C4-2B (cell line): ENCODE measurements around the gene HLA-B.

Experiments
- H3K27ac ChIP-seq: fragments of 450-650 bp; 2 replicates; pipeline ENCODE4 v1.5.1; 2017
- ZFX ChIP-seq: fragments of 450-650 bp; IDR thresholded peaks from 2 replicates; pipeline ENCODE4 v1.6.1; 2017
- TF ChIP-seq, protein P1 (sequence below): fragments of 450-650 bp; conservative IDR thresholded peaks from 2 replicates; pipeline ENCODE4 v1.5.1; 2017; ENCODE audit warnings: mild to moderate bottlenecking

The HLA-B gene

DNA sequence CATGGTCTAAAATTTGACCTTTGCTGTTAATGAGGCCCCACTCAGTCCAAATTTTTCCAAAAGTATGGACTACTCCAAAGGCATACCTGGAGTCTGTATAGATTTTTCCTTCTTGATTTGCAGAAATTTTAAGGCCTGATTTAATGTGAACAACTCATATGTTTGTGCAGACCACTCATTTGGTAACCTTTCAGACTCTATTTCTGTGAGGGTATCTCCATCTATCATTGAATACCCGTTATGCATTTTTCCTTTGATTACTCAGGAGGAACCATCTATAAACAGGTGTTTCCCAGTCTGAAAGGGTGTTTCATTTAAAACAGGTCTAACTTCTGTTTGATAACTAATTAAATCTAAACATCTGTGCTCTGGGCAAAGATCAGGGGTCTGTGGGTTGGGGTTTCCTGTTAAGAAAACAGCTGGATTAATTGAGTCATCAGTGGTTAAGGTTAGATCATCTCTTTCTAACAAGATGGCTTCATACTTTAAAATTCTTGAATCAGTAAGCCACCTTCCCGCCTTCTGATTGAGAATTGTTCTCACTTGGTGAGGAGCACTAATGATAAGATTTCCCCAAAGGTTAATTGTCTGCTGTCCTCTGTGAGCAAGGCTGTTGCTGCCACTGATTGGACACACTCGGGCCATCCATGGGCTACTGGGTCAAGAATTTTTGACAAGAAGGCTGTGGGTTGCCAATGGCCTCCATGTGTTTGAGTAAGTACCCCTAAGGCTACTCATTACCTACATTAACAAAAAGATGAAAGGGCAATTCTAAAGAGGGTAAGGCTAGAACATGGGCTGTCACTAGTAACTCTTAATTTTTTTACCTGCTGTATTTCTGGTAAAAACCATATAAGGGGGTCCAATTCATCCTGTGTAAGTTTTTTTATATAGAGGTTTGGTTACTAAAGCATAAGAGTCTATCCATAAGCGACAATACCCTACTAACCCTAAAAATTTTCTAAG is 24.1 kb downstream of the HLA-B start:
- TF ChIP-seq ZFX, result no peak
- TF ChIP-seq, protein P1, sequence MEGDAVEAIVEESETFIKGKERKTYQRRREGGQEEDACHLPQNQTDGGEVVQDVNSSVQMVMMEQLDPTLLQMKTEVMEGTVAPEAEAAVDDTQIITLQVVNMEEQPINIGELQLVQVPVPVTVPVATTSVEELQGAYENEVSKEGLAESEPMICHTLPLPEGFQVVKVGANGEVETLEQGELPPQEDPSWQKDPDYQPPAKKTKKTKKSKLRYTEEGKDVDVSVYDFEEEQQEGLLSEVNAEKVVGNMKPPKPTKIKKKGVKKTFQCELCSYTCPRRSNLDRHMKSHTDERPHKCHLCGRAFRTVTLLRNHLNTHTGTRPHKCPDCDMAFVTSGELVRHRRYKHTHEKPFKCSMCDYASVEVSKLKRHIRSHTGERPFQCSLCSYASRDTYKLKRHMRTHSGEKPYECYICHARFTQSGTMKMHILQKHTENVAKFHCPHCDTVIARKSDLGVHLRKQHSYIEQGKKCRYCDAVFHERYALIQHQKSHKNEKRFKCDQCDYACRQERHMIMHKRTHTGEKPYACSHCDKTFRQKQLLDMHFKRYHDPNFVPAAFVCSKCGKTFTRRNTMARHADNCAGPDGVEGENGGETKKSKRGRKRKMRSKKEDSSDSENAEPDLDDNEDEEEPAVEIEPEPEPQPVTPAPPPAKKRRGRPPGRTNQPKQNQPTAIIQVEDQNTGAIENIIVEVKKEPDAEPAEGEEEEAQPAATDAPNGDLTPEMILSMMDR, result no peak
- H3K27ac ChIP-seq, result no peak overlapping the region

DNA sequence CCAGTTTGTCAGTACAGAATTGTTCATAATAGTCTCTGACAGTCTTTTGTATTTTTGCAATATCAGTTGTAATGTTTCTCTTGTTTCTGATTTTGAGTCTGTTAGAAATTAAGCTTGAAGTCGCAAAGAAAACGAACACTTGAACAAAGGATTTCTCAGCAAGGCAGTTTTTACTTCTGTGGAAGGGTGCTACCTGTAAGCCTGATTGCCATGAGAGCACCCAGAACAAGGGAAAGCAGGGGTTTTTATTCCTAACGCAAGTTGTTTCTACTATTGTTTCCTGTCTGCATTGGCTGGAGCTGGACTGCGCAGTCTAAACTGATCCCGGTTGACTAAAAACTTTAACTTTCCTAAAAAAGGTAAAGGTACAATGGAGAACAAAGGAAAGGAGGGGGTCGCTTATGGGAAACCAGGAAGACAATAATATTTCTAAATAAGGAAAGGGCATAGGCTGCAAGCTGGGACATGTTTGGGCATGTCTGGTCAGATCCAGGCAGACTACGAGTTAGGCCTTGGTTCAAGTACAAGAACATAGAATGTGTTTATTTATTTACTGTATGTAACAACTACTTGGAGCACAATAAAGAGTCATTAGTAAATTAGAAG is 28.5 kb downstream of the HLA-B start:
- TF ChIP-seq, protein P1, result no peak
- TF ChIP-seq ZFX, result no peak
- H3K27ac ChIP-seq, result no peak overlapping the region

DNA sequence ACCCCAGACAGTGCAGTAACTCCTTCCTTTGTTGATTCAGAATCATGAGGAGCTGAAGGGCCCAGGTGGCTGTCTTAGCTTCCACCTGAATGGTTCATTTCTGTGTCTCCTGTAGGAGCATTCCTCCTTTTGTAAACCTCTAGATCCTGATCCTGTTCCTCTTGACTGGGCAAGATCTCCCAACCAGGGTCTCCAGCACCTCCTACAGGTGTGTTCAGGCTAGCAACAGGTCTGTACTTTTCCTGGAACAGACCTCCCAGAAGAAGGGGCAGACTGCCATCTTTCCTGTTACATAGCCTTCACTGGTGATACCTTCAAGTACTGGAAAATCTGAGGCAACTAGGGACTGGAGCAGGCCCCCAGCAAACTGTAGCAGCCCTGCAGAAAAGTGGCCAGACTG is 35.2 kb downstream of the HLA-B start:
- no peak overlapping the region for H3K27ac ChIP-seq
- TF ChIP-seq, protein P1, result no peak
- no peak for TF ChIP-seq ZFX

DNA sequence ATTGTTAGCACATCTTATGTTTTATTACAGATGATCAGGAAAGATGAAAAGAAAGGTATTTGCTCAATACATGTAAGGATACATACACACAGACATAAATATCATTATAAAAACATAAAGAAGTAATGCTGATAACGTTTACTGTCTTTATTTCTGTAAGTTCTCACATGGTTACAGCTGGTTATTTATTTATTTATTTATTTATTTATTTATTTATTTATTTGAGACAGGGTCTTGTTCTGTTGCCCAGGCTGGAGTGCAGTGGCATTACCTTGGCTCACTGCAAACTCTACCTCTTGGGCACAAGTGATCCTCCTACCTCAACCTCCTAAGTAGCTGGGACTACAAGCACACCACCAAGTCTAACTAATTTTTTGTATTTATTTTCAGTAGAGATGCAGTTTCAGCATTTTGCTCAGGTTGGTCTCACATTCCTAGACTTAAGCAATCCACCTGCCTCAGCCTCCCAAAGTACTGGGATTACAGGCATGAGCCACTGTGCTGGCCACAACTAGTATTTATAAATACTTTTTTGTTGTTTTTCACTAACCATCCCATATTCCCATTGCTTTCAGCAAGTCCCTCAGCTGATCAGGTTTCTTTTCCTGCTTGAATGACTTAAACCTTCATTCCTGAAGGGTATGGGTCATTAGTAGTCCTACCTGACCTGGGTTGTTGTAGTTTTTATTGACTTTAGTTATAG is 35.8 kb downstream of the HLA-B start:
- no peak overlapping the region for H3K27ac ChIP-seq
- TF ChIP-seq, protein P1, result no peak
- TF ChIP-seq ZFX, result no peak

DNA sequence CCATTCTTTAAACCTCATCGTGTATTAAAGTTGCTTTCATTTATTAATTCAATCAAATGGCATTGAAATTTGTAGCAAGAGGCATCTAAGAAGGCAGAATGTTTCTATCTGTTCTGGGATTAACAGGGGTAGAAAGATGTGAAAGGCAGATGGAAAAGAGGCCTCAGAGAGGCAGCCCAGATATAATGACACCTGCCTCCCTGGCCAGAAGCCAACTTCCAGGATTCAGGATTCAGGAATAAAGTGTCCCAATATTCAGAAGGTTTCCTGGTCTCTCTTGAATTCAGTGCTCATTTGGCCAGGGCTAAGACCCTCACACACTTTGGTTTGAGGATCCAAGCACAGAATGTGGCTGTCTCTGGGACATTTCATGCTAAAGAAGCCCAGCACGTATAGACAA is 39.9 kb downstream of the HLA-B start:
- TF ChIP-seq ZFX, result no peak
- TF ChIP-seq, protein P1, result no peak

DNA sequence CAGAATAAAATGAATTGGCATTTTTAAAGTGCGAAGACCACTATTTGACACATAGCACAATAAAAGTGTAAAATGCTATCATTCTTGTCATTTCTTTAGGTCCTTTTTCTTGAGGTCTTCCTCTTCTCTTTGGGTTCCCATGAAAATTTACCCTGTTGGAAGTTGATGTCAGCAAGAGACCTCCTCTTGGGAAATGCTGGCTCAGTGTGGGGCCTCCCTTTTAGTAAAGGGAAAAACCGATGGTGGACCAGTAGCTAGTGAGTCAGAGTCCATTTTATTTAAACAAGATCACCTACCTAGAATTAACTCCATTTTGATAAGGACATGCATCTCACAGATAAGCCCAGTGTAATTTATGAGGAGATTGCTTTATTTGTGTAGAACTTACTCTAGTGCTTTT is 47.3 kb downstream of the HLA-B start:
- TF ChIP-seq, protein P1, result no peak
- no peak for TF ChIP-seq ZFX
- no peak overlapping the region for H3K27ac ChIP-seq

More for the DNA sequence above, 39.9 kb downstream of the HLA-B start:
- no peak overlapping the region for H3K27ac ChIP-seq

DNA sequence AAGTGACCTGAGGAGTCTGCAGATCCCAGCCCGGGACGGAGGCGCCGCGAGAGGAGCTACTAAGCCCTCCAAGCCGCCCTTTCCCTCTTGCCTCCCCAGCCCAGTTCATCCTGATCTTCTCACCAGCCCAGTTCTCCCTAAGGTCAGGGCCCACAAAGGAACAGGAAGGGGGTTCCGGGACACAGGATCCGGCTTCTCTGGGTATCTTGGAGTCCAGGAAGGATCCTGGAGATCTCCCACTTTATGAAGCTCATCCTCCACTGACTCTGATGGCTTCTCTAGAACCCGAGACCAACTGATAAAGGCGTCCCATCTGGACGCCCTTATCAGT is 48.2 kb downstream of the HLA-B start:
- H3K27ac ChIP-seq, result no peak overlapping the region
- TF ChIP-seq, protein P1, result no peak
- no peak for TF ChIP-seq ZFX
